ENCODE measurements around the gene LRRC15.

The LRRC15 gene

DNA sequence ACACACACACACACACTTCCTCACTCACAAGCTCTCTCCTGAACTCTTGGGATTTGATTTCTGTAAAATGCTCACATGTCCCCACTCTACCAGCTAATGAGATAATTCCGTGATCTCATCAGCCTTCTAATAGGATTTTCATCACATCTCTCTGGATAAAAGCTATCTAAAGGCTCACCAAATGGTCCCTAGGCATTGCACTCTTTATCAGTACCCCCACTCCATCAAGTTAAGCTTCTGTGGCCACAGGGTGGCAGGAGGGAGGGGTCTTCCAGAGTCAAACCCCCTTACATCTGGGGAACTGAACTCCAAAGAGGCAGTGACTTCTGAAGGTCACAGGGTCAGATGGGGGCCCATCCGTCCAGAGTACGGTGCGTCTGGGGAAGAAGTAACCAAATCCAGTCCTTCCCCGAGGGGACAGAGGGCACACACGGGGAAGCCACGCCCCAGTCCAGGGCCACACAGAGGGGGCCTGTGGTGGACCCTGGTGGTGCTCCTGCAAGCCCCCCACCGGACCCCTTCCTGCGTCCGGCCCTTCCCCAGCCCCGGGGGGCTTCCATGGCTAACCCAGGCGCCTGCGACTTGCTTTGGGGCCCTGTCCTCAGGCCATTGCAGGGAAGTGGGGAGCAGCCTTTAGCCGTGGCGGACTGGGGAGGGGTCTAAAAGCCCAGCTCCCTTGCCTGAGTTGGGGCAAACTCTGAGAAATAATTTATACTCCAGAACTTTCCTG lies 44.0 kb downstream of the LRRC15 start:
- no peak overlapping the region for H4K8ac ChIP-seq (ENCODE audit: low read depth, low read length)
- H2BK5ac ChIP-seq (ENCODE audit: low read length) = no peak overlapping the region
- H3K23ac ChIP-seq (ENCODE audit: low read depth, low read length, poor library complexity) = no peak overlapping the region
- no peak for DNase-seq (ENCODE audit: low spot score)
- no CpG with 5 or more reads among the region's 15 CpGs for WGBS, 2 donors (ENCODE audit: extremely low coverage in 2 of 2, insufficient read length in 2 of 2, insufficient replicate concordance in 1 of 2)
- H3K9me3 ChIP-seq (replicated peaks in 1 of 2; ENCODE audit: control insufficient read depth in 2 of 2, insufficient read depth in 1 of 2, low read depth in 1 of 2, low read length in 2 of 2) = peaks cover 10 to 28% of the 10 kb centered on the region in 2 donors
- peak overlapping the region; percentile 79 for H3K18ac ChIP-seq (ENCODE audit: low read length)
- H3K9ac ChIP-seq (ENCODE audit: low read depth, low read length, poor library complexity) = peak overlapping the region; percentile 87
- peaks cover 10 to 12% of the 10 kb centered on the region in 2 donors for H3K4me1 ChIP-seq (ENCODE audit: control insufficient read depth in 2 of 2, insufficient read depth in 1 of 2, low read depth in 1 of 2, low read length in 2 of 2)
- H3K14ac ChIP-seq (ENCODE audit: low read length) = no peak overlapping the region
- H2AFZ ChIP-seq (ENCODE audit: low read length) = no peak overlapping the region
- H3K27ac ChIP-seq (replicated peaks; ENCODE audit: low read length) = no peak overlapping the region
- no peak overlapping the region for H3K4ac ChIP-seq (ENCODE audit: low read length)
- H3K79me1 ChIP-seq (ENCODE audit: low read depth, low read length) = peaks cover 8% of the 10 kb centered on the region
- peak overlapping the region; percentile 42 for H2BK15ac ChIP-seq (ENCODE audit: low read length)
- H4K91ac ChIP-seq (ENCODE audit: low read depth, low read length, poor library complexity) = no peak overlapping the region
- peaks cover 0 to 17% (median 11%) of the 10 kb centered on the region in 3 experiments for H3K27me3 ChIP-seq (ENCODE audit: control insufficient read depth in 3 of 3, insufficient read depth in 3 of 3, low read depth in 1 of 3, low read length in 3 of 3)
- H2BK120ac ChIP-seq (ENCODE audit: low read depth, low read length) = no peak overlapping the region
- H3K4me3 ChIP-seq (ENCODE audit: low read length in 2 of 2) = no peak overlapping the region
- no peak overlapping the region for H2BK12ac ChIP-seq (ENCODE audit: low read length)
- H3K36me3 ChIP-seq (replicated peaks in 1 of 2; ENCODE audit: control insufficient read depth in 2 of 2, insufficient read depth in 2 of 2, low read length in 2 of 2) = peaks cover 0 to 8% of the 10 kb centered on the region in 2 donors
- no peak overlapping the region for H3K4me2 ChIP-seq (ENCODE audit: insufficient read depth, low read length, poor library complexity, severe bottlenecking)
- H2AK5ac ChIP-seq (ENCODE audit: low read depth, low read length) = peak overlapping the region; percentile 64

GRCh38 chr3:194324823-194325327 lies 44.7 kb downstream of the LRRC15 start:
- Histone ChIP-seq H3K18ac (ENCODE audit: low read length) (no peak overlapping the region), H3K27me3 (ENCODE audit: control insufficient read depth in 3 of 3, insufficient read depth in 3 of 3, low read depth in 1 of 3, low read length in 3 of 3) (peaks cover 0 to 17% (median 3%) of the 10 kb centered on the region in 3 experiments)

DNA sequence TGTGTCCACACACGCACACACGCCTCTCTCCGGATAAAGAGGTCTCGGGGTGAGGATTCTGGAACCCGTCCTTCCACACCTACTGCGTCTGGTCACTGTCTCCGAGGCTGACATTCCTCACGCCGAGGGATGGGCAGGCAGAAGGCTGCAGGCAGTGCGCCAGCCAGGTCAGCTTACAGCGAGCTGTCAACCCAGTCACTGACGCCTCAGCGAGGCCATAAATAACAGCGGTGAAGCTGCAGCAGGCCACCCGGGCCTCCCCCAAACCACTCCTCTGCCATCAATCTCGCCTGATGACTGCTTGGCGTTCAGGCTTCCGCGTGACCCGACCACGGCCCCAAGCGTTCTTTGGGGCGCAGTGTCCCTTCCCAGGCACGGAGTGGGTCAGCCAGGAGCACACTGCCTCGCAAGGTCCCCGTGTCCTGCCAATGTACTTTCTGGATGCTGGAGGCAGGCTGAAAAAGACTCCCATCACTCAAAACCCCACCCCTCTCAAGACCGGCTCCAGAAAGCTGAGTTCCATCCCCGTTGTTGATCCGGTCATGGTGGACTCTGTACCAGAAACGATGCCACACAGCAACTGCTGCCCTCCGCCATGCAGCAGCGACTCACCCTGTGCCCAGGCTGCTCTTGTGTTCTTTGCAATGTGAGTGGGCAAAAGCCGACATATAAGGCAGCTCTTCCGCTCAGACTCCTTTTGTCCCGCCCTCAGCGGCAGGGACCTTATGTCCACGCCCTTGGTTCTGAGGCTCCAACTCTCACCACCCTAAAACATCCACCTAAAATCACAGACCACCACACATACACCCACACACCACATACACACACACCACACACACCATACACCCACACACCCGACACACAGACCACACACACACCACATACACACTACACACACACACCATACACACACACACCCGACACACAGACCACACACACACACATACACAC lies 45.5 kb downstream of the LRRC15 start:
- H2BK15ac ChIP-seq (ENCODE audit: low read length) = no peak overlapping the region
- peak overlapping the region; percentile 87 for H3K9ac ChIP-seq (ENCODE audit: low read depth, low read length, poor library complexity)
- H3K27me3 ChIP-seq (ENCODE audit: control insufficient read depth in 3 of 3, insufficient read depth in 3 of 3, low read depth in 1 of 3, low read length in 3 of 3) = peaks cover 0 to 17% (median 0%) of the 10 kb centered on the region in 3 experiments
- H3K14ac ChIP-seq (ENCODE audit: low read length) = peak overlapping the region; percentile 2
- 100% methylated on average over 2 of the region's 39 CpGs; no CpG with 5 or more reads in 1 of the 2 donors for WGBS, 2 donors (ENCODE audit: extremely low coverage in 2 of 2, insufficient read length in 2 of 2, insufficient replicate concordance in 1 of 2)
- peak overlapping the region; percentile 7 to 73 for H3K4me3 ChIP-seq (ENCODE audit: low read length in 2 of 2)
- H4K8ac ChIP-seq (ENCODE audit: low read depth, low read length) = no peak overlapping the region
- H3K4ac ChIP-seq (ENCODE audit: low read length) = no peak overlapping the region
- H3K18ac ChIP-seq (ENCODE audit: low read length) = peak overlapping the region; percentile 17
- no peak overlapping the region for H3K4me2 ChIP-seq (ENCODE audit: insufficient read depth, low read length, poor library complexity, severe bottlenecking)
- H3K27ac ChIP-seq (replicated peaks; ENCODE audit: low read length) = no peak overlapping the region
- no peak overlapping the region for H2BK5ac ChIP-seq (ENCODE audit: low read length)
- peaks cover 9% of the 10 kb centered on the region in 2 donors for H3K4me1 ChIP-seq (ENCODE audit: control insufficient read depth in 2 of 2, insufficient read depth in 1 of 2, low read depth in 1 of 2, low read length in 2 of 2)
- H3K79me1 ChIP-seq (ENCODE audit: low read depth, low read length) = peaks cover 8% of the 10 kb centered on the region
- peak overlapping the region; percentile 79 for H2AFZ ChIP-seq (ENCODE audit: low read length)
- no peak for DNase-seq (ENCODE audit: low spot score)
- peak overlapping the region; percentile 7 for H4K91ac ChIP-seq (ENCODE audit: low read depth, low read length, poor library complexity)
- no peak overlapping the region for H2BK12ac ChIP-seq (ENCODE audit: low read length)
- H3K23ac ChIP-seq (ENCODE audit: low read depth, low read length, poor library complexity) = peak overlapping the region; percentile 12
- peaks cover 22 to 28% of the 10 kb centered on the region in 2 donors for H3K9me3 ChIP-seq (replicated peaks in 1 of 2; ENCODE audit: control insufficient read depth in 2 of 2, insufficient read depth in 1 of 2, low read depth in 1 of 2, low read length in 2 of 2)
- peaks cover 0 to 8% of the 10 kb centered on the region in 2 donors for H3K36me3 ChIP-seq (replicated peaks in 1 of 2; ENCODE audit: control insufficient read depth in 2 of 2, insufficient read depth in 2 of 2, low read length in 2 of 2)
- no peak overlapping the region for H2AK5ac ChIP-seq (ENCODE audit: low read depth, low read length)
- H2BK120ac ChIP-seq (ENCODE audit: low read depth, low read length) = no peak overlapping the region

More at GRCh38 chr3:194324823-194325327, 44.7 kb downstream of the LRRC15 start:
- Histone ChIP-seq H4K8ac (ENCODE audit: low read depth, low read length) (no peak overlapping the region), H3K14ac (ENCODE audit: low read length) (peak overlapping the region; percentile 59), H2BK12ac (ENCODE audit: low read length) (no peak overlapping the region), H3K9ac (ENCODE audit: low read depth, low read length, poor library complexity) (peak overlapping the region; percentile 87), H3K9me3 (replicated peaks in 1 of 2; ENCODE audit: control insufficient read depth in 2 of 2, insufficient read depth in 1 of 2, low read depth in 1 of 2, low read length in 2 of 2) (peaks cover 14 to 28% of the 10 kb centered on the region in 2 donors), H4K91ac (ENCODE audit: low read depth, low read length, poor library complexity) (peak overlapping the region; percentile 7), H3K36me3 (replicated peaks in 1 of 2; ENCODE audit: control insufficient read depth in 2 of 2, insufficient read depth in 2 of 2, low read length in 2 of 2) (peaks cover 0 to 8% of the 10 kb centered on the region in 2 donors), H2BK5ac (ENCODE audit: low read length) (no peak overlapping the region), H2AFZ (ENCODE audit: low read length) (no peak overlapping the region), H3K4me2 (ENCODE audit: insufficient read depth, low read length, poor library complexity, severe bottlenecking) (no peak overlapping the region), H2BK120ac (ENCODE audit: low read depth, low read length) (no peak overlapping the region), H3K79me1 (ENCODE audit: low read depth, low read length) (peaks cover 8% of the 10 kb centered on the region), H3K23ac (ENCODE audit: low read depth, low read length, poor library complexity) (no peak overlapping the region), H2AK5ac (ENCODE audit: low read depth, low read length) (no peak overlapping the region), H2BK15ac (ENCODE audit: low read length) (no peak overlapping the region), H3K4ac (ENCODE audit: low read length) (no peak overlapping the region), H3K27ac (replicated peaks; ENCODE audit: low read length) (no peak overlapping the region), H3K4me1 (ENCODE audit: control insufficient read depth in 2 of 2, insufficient read depth in 1 of 2, low read depth in 1 of 2, low read length in 2 of 2) (peaks cover 9% of the 10 kb centered on the region in 2 donors), H3K4me3 (ENCODE audit: low read length in 2 of 2) (peak overlapping the region in 1 of 2 donors; percentile 73)
- 100% methylated on average over 2 of the region's 3 CpGs; no CpG with 5 or more reads in 1 of the 2 donors for WGBS, 2 donors (ENCODE audit: extremely low coverage in 2 of 2, insufficient read length in 2 of 2, insufficient replicate concordance in 1 of 2)
- no peak for DNase-seq (ENCODE audit: low spot score)
